Measurements from ENCODE around the gene WDR88. TPM values are rescaled to one million over a fixed set of nuclear protein-coding genes. Genes with fewer than 3 reads are reported as not detected.

Gene WDR88
- total RNA-seq, 4 donors from 2014 or later: not detected

GRCh38 chr19:33171222-33171795 lies 39.4 kb downstream of the WDR88 start:
- 59% methylated on average over 1 of the region's 1 CpG; no CpG with 5 or more reads in 1 of the 2 donors for WGBS, 2 donors (ENCODE audit: low coverage in 1 of 2)
- no peak for DNase-seq
- Histone ChIP-seq H3K9me3 (no peaks in the 10 kb centered on the region), H3K36me3 (no peaks in the 10 kb centered on the region), H3K27me3 (no peaks in the 10 kb centered on the region), H3K4me3 (no peak overlapping the region), H3K4me1 (peaks cover 10 to 31% (median 17%) of the 10 kb centered on the region in 4 donors), H3K27ac (peak overlapping the region in 1 of 4 donors; percentile 65)
- in situ Hi-C loops (cut with MboI; ENCODE audit: low pct_ligation_motif_present in 1 of 4, low pct_unique_long_range_greater_than_20kb in 1 of 4, low sequenced_read_pairs in 3 of 4) (no loop called here), intact Hi-C loops (cut with DNase I; ENCODE audit: low total_unique reads) (no loop called here)
- TF ChIP-seq, protein P1, sequence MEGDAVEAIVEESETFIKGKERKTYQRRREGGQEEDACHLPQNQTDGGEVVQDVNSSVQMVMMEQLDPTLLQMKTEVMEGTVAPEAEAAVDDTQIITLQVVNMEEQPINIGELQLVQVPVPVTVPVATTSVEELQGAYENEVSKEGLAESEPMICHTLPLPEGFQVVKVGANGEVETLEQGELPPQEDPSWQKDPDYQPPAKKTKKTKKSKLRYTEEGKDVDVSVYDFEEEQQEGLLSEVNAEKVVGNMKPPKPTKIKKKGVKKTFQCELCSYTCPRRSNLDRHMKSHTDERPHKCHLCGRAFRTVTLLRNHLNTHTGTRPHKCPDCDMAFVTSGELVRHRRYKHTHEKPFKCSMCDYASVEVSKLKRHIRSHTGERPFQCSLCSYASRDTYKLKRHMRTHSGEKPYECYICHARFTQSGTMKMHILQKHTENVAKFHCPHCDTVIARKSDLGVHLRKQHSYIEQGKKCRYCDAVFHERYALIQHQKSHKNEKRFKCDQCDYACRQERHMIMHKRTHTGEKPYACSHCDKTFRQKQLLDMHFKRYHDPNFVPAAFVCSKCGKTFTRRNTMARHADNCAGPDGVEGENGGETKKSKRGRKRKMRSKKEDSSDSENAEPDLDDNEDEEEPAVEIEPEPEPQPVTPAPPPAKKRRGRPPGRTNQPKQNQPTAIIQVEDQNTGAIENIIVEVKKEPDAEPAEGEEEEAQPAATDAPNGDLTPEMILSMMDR (IDR thresholded peaks at IDR 0.05): no peak
- TF ChIP-seq POLR2AphosphoS5 (IDR thresholded peaks at IDR 0.05): no peak
- no peak for TF ChIP-seq POLR2A (IDR thresholded peaks at IDR 0.05)
- no peak for TF ChIP-seq EP300 (IDR thresholded peaks at IDR 0.05; ENCODE audit: low read depth)

GRCh38 chr19:33171916-33172359 lies 40.0 kb downstream of the WDR88 start:
- DNase-seq: no peak
- Histone ChIP-seq H3K36me3 (no peaks in the 10 kb centered on the region), H3K4me3 (no peak overlapping the region), H3K9me3 (no peaks in the 10 kb centered on the region), H3K4me1 (peaks cover 10 to 31% (median 17%) of the 10 kb centered on the region in 4 donors), H3K27me3 (no peaks in the 10 kb centered on the region), H3K27ac (peak overlapping the region in 1 of 4 donors; percentile 65)
- in situ Hi-C loops (cut with MboI; ENCODE audit: low pct_ligation_motif_present in 1 of 4, low pct_unique_long_range_greater_than_20kb in 1 of 4, low sequenced_read_pairs in 3 of 4) (no loop called here), intact Hi-C loops (cut with DNase I; ENCODE audit: low total_unique reads) (no loop called here)
- TF ChIP-seq POLR2AphosphoS5 (IDR thresholded peaks at IDR 0.05) (no peak), EP300 (IDR thresholded peaks at IDR 0.05; ENCODE audit: low read depth) (no peak), POLR2A (IDR thresholded peaks at IDR 0.05) (no peak)
- TF ChIP-seq, protein P1 (IDR thresholded peaks at IDR 0.05): no peak
- WGBS, 2 donors (ENCODE audit: low coverage in 1 of 2): 46 to 60% methylated on average over 6 of the region's 6 CpGs

GRCh38 chr19:33174186-33174585 lies 42.3 kb downstream of the WDR88 start:
- 80% methylated on average over 5 of the region's 5 CpGs; no CpG with 5 or more reads in 1 of the 2 donors for WGBS, 2 donors (ENCODE audit: low coverage in 1 of 2)
- H3K4me3 ChIP-seq: no peak overlapping the region
- no peak for TF ChIP-seq POLR2AphosphoS5 (IDR thresholded peaks at IDR 0.05)
- TF ChIP-seq, protein P1 (IDR thresholded peaks at IDR 0.05): no peak
- TF ChIP-seq EP300 (IDR thresholded peaks at IDR 0.05; ENCODE audit: low read depth): no peak
- no peak for TF ChIP-seq POLR2A (IDR thresholded peaks at IDR 0.05)
- H3K27me3 ChIP-seq: no peaks in the 10 kb centered on the region
- no peaks in the 10 kb centered on the region for H3K36me3 ChIP-seq
- intact Hi-C loops (cut with DNase I; ENCODE audit: low total_unique reads) (no loop called here), in situ Hi-C loops (cut with MboI; ENCODE audit: low pct_ligation_motif_present in 1 of 4, low pct_unique_long_range_greater_than_20kb in 1 of 4, low sequenced_read_pairs in 3 of 4) (no loop called here)
- H3K27ac ChIP-seq: no peak overlapping the region
- H3K9me3 ChIP-seq: no peaks in the 10 kb centered on the region
- H3K4me1 ChIP-seq: peaks cover 13 to 43% (median 29%) of the 10 kb centered on the region in 4 donors
- no peak for DNase-seq

- Histone ChIP-seq H3K4me3 (no peak overlapping the region), H3K36me3 (no peaks in the 10 kb centered on the region), H3K27ac (no peak overlapping the region), H3K27me3 (no peaks in the 10 kb centered on the region), H3K9me3 (no peaks in the 10 kb centered on the region), H3K4me1 (peaks cover 13 to 43% (median 29%) of the 10 kb centered on the region in 4 donors)
- intact Hi-C loops (cut with DNase I; ENCODE audit: low total_unique reads): no loop called here
- WGBS, 2 donors (ENCODE audit: low coverage in 1 of 2): 93 to 98% methylated on average over 8 to 10 of the region's 10 CpGs
- in situ Hi-C loops (cut with MboI; ENCODE audit: low pct_ligation_motif_present in 1 of 4, low pct_unique_long_range_greater_than_20kb in 1 of 4, low sequenced_read_pairs in 3 of 4): no loop called here
- TF ChIP-seq, protein P1 (IDR thresholded peaks at IDR 0.05): no peak
- TF ChIP-seq EP300 (IDR thresholded peaks at IDR 0.05; ENCODE audit: low read depth) (no peak), POLR2A (IDR thresholded peaks at IDR 0.05) (no peak), POLR2AphosphoS5 (IDR thresholded peaks at IDR 0.05) (no peak)
- no peak for DNase-seq
Measured at GRCh38 chr19:33175156-33175782, 43.4 kb downstream of the WDR88 start.

All from transverse colon (tissue), 4 donors.